HEK293 (cell line): Measurements from ENCODE around the gene EIF2B5.
A peak's percentile ranks its signal among the peaks of the same experiment; 100 is the strongest.

ENCODE experiments used
- CTCF ChIA-PET: fragments of 350-600 bp; formaldehyde crosslinking; extraction: SDS; loops from one replicate; lab custom pipeline; 2021; ENCODE audit warnings: antibody characterized with exemption; lab: Yijun Ruan, JAX
- POLR2A ChIA-PET: fragments of 300-600 bp; formaldehyde crosslinking; extraction: SDS; loops from one replicate; lab custom pipeline; 2020; ENCODE audit warnings: antibody characterized with exemption, inconsistent platforms; lab: Yijun Ruan, JAX
- H3K27ac ChIP-seq: fragments of 200-500 bp; sonication (Bioruptor generic); 2 replicates; pipeline ENCODE4 v1.5.1; 2014; ENCODE audit warnings: low read depth, low read length, control low read depth, inconsistent platforms; ENCODE audit errors: extremely low read depth
- H3K36me3 ChIP-seq, 2 experiments: fragments of 200-500 bp in 1 of 2; sonication (Bioruptor generic) in 1 of 2; 1 replicate in 1 of 2; 2 replicates in 1 of 2; pipeline ENCODE4 v1.5.1; 2014 to 2017; ENCODE audit warnings: inconsistent platforms in 2 of 2, low read length in 2 of 2; ENCODE audit not compliant: control insufficient read depth in 2 of 2, insufficient read depth in 1 of 2
- H3K4me1 ChIP-seq: fragments of 200-500 bp; sonication (Bioruptor generic); 2 replicates; pipeline ENCODE4 v1.5.1; 2014; ENCODE audit warnings: mild to moderate bottlenecking, low read length, inconsistent platforms; ENCODE audit not compliant: control insufficient read depth, insufficient read depth
- H3K4me3 ChIP-seq: 2 replicates; pipeline ENCODE4 v1.5.1; 2011; ENCODE audit warnings: low read depth, mild to moderate bottlenecking, control low read depth, low read length, moderate library complexity
- H3K9me3 ChIP-seq: fragments of 200-500 bp; sonication (Bioruptor generic); 2 replicates; pipeline ENCODE4 v1.5.1; 2014; ENCODE audit warnings: low read depth, low read length, inconsistent platforms; ENCODE audit not compliant: control insufficient read depth, insufficient read depth
- CTCF ChIP-seq: fragments of 450-650 bp; formaldehyde crosslinking; IDR thresholded peaks from 2 replicates; pipeline ENCODE4 v1.5.1; 2016; ENCODE audit warnings: missing biosample characterization, missing genetic modification characterization
- GLIS1 ChIP-seq: fragments of 450-650 bp; formaldehyde crosslinking; IDR thresholded peaks from 2 replicates; pipeline ENCODE4 v1.5.1; 2016; ENCODE audit warnings: missing biosample characterization, missing genetic modification characterization
- GLIS2 ChIP-seq: fragments of 450-650 bp; formaldehyde crosslinking; IDR thresholded peaks from 2 replicates; pipeline ENCODE4 v1.5.1; 2016; ENCODE audit warnings: missing biosample characterization, missing genetic modification characterization
- KLF17 ChIP-seq: fragments of 450-650 bp; formaldehyde crosslinking; IDR thresholded peaks from 2 replicates; pipeline ENCODE4 v1.5.1; 2016; ENCODE audit warnings: missing biosample characterization, missing genetic modification characterization
- TSHZ1 ChIP-seq: fragments of 450-650 bp; formaldehyde crosslinking; IDR thresholded peaks from 2 replicates; pipeline ENCODE4 v1.5.1; 2016; ENCODE audit warnings: missing biosample characterization, missing genetic modification characterization, borderline replicate concordance
- YY1 ChIP-seq: fragments of 450-650 bp; formaldehyde crosslinking; IDR thresholded peaks from 2 replicates; pipeline ENCODE4 v1.5.1; 2018; ENCODE audit warnings: missing biosample characterization, missing genetic modification characterization
- ZBTB17 ChIP-seq: fragments of 450-650 bp; formaldehyde crosslinking; IDR thresholded peaks from 2 replicates; pipeline ENCODE4 v1.5.1; 2016; ENCODE audit warnings: missing biosample characterization, missing genetic modification characterization
- ZFP41 ChIP-seq: fragments of 450-650 bp; formaldehyde crosslinking; IDR thresholded peaks from 2 replicates; pipeline ENCODE4 v1.5.1; 2016; ENCODE audit warnings: missing biosample characterization, missing genetic modification characterization, borderline replicate concordance
- ZNF133 ChIP-seq: fragments of 450-650 bp; formaldehyde crosslinking; IDR thresholded peaks from 2 replicates; pipeline ENCODE4 v1.5.1; 2016; ENCODE audit warnings: missing biosample characterization, missing genetic modification characterization
- ZNF146 ChIP-seq: fragments of 450-650 bp; formaldehyde crosslinking; IDR thresholded peaks from 2 replicates; pipeline ENCODE4 v1.5.1; 2016; ENCODE audit warnings: missing biosample characterization, missing genetic modification characterization
- ZNF23 ChIP-seq: fragments of 450-650 bp; formaldehyde crosslinking; IDR thresholded peaks from 2 replicates; pipeline ENCODE4 v1.5.1; 2016; ENCODE audit warnings: missing biosample characterization, missing genetic modification characterization, borderline replicate concordance
- ZNF292 ChIP-seq: fragments of 450-650 bp; formaldehyde crosslinking; IDR thresholded peaks from 2 replicates; pipeline ENCODE4 v1.5.1; 2016; ENCODE audit warnings: low read depth, missing biosample characterization, missing genetic modification characterization, borderline replicate concordance
- ZNF362 ChIP-seq: fragments of 450-650 bp; formaldehyde crosslinking; IDR thresholded peaks from 2 replicates; pipeline ENCODE4 v1.5.1; 2016; ENCODE audit warnings: missing biosample characterization, missing genetic modification characterization
- ZNF391 ChIP-seq: fragments of 450-650 bp; formaldehyde crosslinking; IDR thresholded peaks from 2 replicates; pipeline ENCODE4 v1.5.1; 2016; ENCODE audit warnings: low read depth, missing biosample characterization, missing genetic modification characterization, borderline replicate concordance
- ZNF394 ChIP-seq: fragments of 450-650 bp; formaldehyde crosslinking; IDR thresholded peaks from 2 replicates; pipeline ENCODE4 v1.5.1; 2016; ENCODE audit warnings: missing biosample characterization, missing genetic modification characterization, mild to moderate bottlenecking, moderate library complexity, borderline replicate concordance
- ZNF404 ChIP-seq: fragments of 450-650 bp; formaldehyde crosslinking; IDR thresholded peaks from 2 replicates; pipeline ENCODE4 v1.5.1; 2017; ENCODE audit warnings: missing biosample characterization, missing genetic modification characterization
- ZNF518A ChIP-seq: fragments of 450-650 bp; formaldehyde crosslinking; conservative IDR thresholded peaks from 2 replicates; pipeline ENCODE4 v1.5.1; 2016; ENCODE audit warnings: low read depth, missing biosample characterization, missing genetic modification characterization
- ZSCAN16 ChIP-seq: fragments of 450-650 bp; formaldehyde crosslinking; IDR thresholded peaks from 2 replicates; pipeline ENCODE4 v1.5.1; 2016; ENCODE audit warnings: missing biosample characterization, missing genetic modification characterization

The EIF2B5 gene

GRCh38 chr3:184157206-184157605 is 22.0 kb downstream of the EIF2B5 start (continued):
- no peak for TF ChIP-seq CTCF (tag by site-specific recombination)
- no peak for TF ChIP-seq KLF17 (tag by site-specific recombination)
- no peak for TF ChIP-seq ZNF394 (tag by site-specific recombination)
- no peak for TF ChIP-seq ZFP41 (tag by site-specific recombination)
- TF ChIP-seq ZNF362, result no peak

- Histone ChIP-seq H3K9me3 (no peaks in the 10 kb centered on the region), H3K4me1 (no peaks in the 10 kb centered on the region), H3K36me3 (peaks cover 0 to 28% of the 10 kb centered on the region in 2 experiments; a peak in 2 of 3 replicates), H3K4me3 (no peak overlapping the region), H3K27ac (no peak overlapping the region)
- ChIA-PET CTCF (no interaction called here), POLR2A (no interaction called here)
- no peak for TF ChIP-seq ZSCAN16 (tag by site-specific recombination)
- TF ChIP-seq ZNF133 (tag by site-specific recombination), result no peak
- no peak for TF ChIP-seq ZNF146 (tag by site-specific recombination)
- no peak for TF ChIP-seq ZBTB17 (tag by site-specific recombination)
- TF ChIP-seq ZNF23 (tag by site-specific recombination), result no peak
- no peak for TF ChIP-seq ZNF292
- no peak for TF ChIP-seq ZNF391 (tag by site-specific recombination)
These were observed 23.2 kb downstream of the EIF2B5 start for GRCh38 chr3:184158404-184158803.

GRCh38 chr3:184160456-184160855 is 25.3 kb downstream of the EIF2B5 start:
- Histone ChIP-seq H3K36me3 (peaks cover 0 to 49% of the 10 kb centered on the region in 2 experiments; a peak in 2 of 3 replicates), H3K9me3 (no peaks in the 10 kb centered on the region), H3K27ac (no peak overlapping the region), H3K4me3 (no peak overlapping the region), H3K4me1 (no peaks in the 10 kb centered on the region)
- TF ChIP-seq TSHZ1 (tag by site-specific recombination) (no peak), GLIS2 (tag by site-specific recombination) (no peak), GLIS1 (peak; percentile 47; the same call in 1 of the 2 replicates), ZNF518A (tag by site-specific recombination) (no peak), YY1 (tag by site-specific recombination) (no peak), ZNF404 (no peak), ZBTB17 (tag by site-specific recombination) (no peak)
- ChIA-PET CTCF (interaction anchor here (1.0 kb wide), 1 partner anchor 66 kb away, joined by 4 read pairs; no protein-coding TSS in a partner anchor), POLR2A (interaction anchor here (1.6 kb wide), 1 partner anchor 14 kb away, joined by 5 read pairs; the partner anchor contains the start of gene AP2M1)
